ENCODE results near the gene OBSCN.

GRCh38 chr1:228286505-228287417, 78.9 kb downstream of the OBSCN start:
- no peak for TF ChIP-seq CTCF (IDR thresholded peaks at IDR 0.05; ENCODE audit: insufficient read depth, low read length)
- TF ChIP-seq POLR2AphosphoS5 (IDR thresholded peaks at IDR 0.05; ENCODE audit: low read depth) = no peak
- TF ChIP-seq REST (IDR thresholded peaks at IDR 0.05; ENCODE audit: insufficient replicate concordance, low read depth) = no peak
- no peak for TF ChIP-seq GABPA (IDR thresholded peaks at IDR 0.05; ENCODE audit: low read depth)
- TF ChIP-seq SPI1 (IDR thresholded peaks at IDR 0.05; ENCODE audit: borderline replicate concordance, low read depth) = no peak

Measured in HL-60 (cell line).